CD4-positive, alpha-beta T cell (primary cell): Measurements from ENCODE around the gene ZFPL1. TPM values are rescaled to one million over a fixed set of nuclear protein-coding genes. Genes with fewer than 3 reads are reported as not detected.

Source experiments
- ATAC-seq: fragments of 200-7000 bp; cut with Tn5 transposase; one replicate; pipeline ENCODE4 v1.10.0; 2022; ENCODE audit warnings: mild to moderate bottlenecking; ENCODE audit not compliant: poor library complexity
- CTCF ChIA-PET: fragments of 350-600 bp; sonication (Branson Sonifier 250); formaldehyde crosslinking; loops from one replicate; lab custom pipeline; 2021; ENCODE audit warnings: antibody characterized with exemption, inconsistent platforms; lab: Charles Lee
- POLR2A ChIA-PET: fragments of 350-600 bp; sonication (Branson Sonifier 250); formaldehyde crosslinking; loops from one replicate; lab custom pipeline; 2021; ENCODE audit warnings: antibody characterized with exemption, inconsistent platforms; lab: Charles Lee
- DNase-seq, 14 experiments: peaks; one replicate each; pipeline ENCODE4 v3.0.0-alpha.2; 2013 to 2020; ENCODE audit warnings: mixed read lengths in 2 of 14
- H3K27ac ChIP-seq, 2 donors: one replicate each; pipeline versions ENCODE4 v1.5.1 to v1.7.0; 2013; ENCODE audit warnings: low read length in 2 of 2, low read depth in 1 of 2, mild to moderate bottlenecking in 1 of 2
- H3K27me3 ChIP-seq, 2 experiments: 1 replicate in 1 of 2; 2 replicates in 1 of 2; pipeline versions ENCODE4 v1.6.1 to v1.7.0; 2013; ENCODE audit warnings: low read length in 2 of 2, control low read depth in 1 of 2, mild to moderate bottlenecking in 1 of 2, moderate library complexity in 1 of 2; ENCODE audit not compliant: insufficient read depth in 2 of 2, control insufficient read depth in 1 of 2
- H3K36me3 ChIP-seq: one replicate; pipeline ENCODE4 v1.6.1; 2013; ENCODE audit warnings: low read length, control low read depth; ENCODE audit not compliant: insufficient read depth
- H3K4me1 ChIP-seq: one replicate; pipeline ENCODE4 v1.6.1; 2013; ENCODE audit warnings: low read length, control low read depth; ENCODE audit not compliant: insufficient read depth
- H3K4me3 ChIP-seq: one replicate; pipeline ENCODE4 v1.5.1; 2013; ENCODE audit warnings: mild to moderate bottlenecking, low read length, moderate library complexity
- H3K9me3 ChIP-seq, 2 experiments: 1 replicate in 1 of 2; 2 replicates in 1 of 2; pipeline versions ENCODE4 v1.6.1 to v1.7.0; 2013; ENCODE audit warnings: low read length in 2 of 2, mild to moderate bottlenecking in 2 of 2, control low read depth in 1 of 2, moderate library complexity in 1 of 2; ENCODE audit not compliant: control insufficient read depth in 1 of 2, insufficient read depth in 1 of 2
- H3K27ac Mint-ChIP-seq: one replicate; pipeline ENCODE4 v1.8.0; 2020; ENCODE audit warnings: mixed read lengths
- H3K27me3 Mint-ChIP-seq: one replicate; pipeline ENCODE4 v1.8.0; 2021; ENCODE audit warnings: mixed read lengths
- H3K36me3 Mint-ChIP-seq: one replicate; pipeline ENCODE4 v1.8.0; 2021; ENCODE audit warnings: low read depth, mixed read lengths
- H3K4me1 Mint-ChIP-seq: one replicate; pipeline ENCODE4 v1.8.0; 2021; ENCODE audit warnings: low read depth, mixed read lengths
- H3K4me3 Mint-ChIP-seq: one replicate; pipeline ENCODE4 v1.8.0; 2020; ENCODE audit warnings: mild to moderate bottlenecking, mixed read lengths
- H3K9me3 Mint-ChIP-seq: one replicate; pipeline ENCODE4 v1.8.0; 2020; ENCODE audit warnings: mixed read lengths
- intact Hi-C, 2 experiments: fragments of 100-400 bp; cut with DNase I in 1 of 2; cut with micrococcal nuclease in 1 of 2; formaldehyde crosslinking; loops; one replicate each; pipeline versions ENCODE4 v1.15.1 to v1.9.0; 2023 to 2025; cut with DNase I, micrococcal nuclease
- total RNA-seq, 174 experiments: library from RNA in 2 of 174; stranded (reverse) in 2 of 174; gene quantifications; one replicate each; pipeline ENCODE4 v1.2.3 and lab custom pipeline; 2021 to 2026
- TF ChIP-seq, protein P1 (sequence below): fragments of 200-600 bp; IDR thresholded peaks from one replicate; pipeline ENCODE4 v1.8.0; 2022; ENCODE audit warnings: antibody characterized with exemption, mild to moderate bottlenecking

ZFPL1 gene
- total RNA-seq, 2 experiments from 2014 or later = 46.2 to 47.7 TPM

DNA sequence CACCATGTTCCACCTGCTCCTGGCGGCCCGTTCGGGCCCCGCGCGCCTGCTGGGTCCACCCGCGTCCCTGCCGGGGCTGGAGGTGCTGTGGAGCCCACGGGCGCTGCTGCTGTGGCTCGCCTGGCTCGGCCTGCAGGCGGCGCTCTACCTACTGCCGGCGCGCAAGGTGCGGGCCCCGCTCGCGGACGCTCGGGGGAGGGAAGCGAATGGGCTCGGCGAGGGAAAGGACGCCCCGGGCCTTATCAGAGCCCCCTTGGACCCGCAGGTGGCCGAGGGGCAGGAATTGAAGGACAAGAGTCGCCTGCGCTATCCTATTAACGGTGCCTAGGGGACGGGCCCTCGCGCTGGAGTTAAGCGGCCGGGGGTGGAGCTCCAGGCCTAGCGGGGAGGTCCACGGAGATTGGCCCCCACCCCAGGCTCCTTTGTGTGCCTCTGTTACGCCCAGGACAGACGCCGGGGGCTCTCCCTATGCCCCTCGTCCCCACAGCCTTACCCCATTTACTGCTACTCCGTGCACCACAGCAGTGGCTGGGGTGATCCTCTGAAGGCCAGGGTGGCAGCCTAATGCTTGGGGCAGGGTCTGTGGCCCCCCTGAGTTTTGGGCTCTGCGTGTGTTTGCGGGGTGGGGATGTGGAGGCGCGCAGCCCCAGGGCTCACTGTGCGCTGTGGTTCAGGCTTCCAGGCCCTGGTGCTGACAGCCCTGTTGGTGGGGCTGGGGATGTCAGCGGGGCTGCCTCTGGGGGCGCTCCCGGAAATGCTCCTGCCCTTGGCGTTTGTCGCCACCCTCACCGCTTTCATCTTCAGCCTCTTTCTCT is 28.7 kb downstream of the ZFPL1 start:
- ChIA-PET POLR2A (interaction anchor here (0.8 to 6.5 kb wide), 14 partner anchors 9 to 459 kb away, joined by 3 to 91 read pairs (median 6); partner anchors contain the start of genes CDC42EP2, CDCA5, FAM89B and FAU), CTCF (interaction anchor here (0.5 to 4.1 kb wide), 9 partner anchors 9 to 99 kb away, joined by 3 to 58 read pairs (median 4); partner anchors contain the start of genes ARL2, CAPN1, FAU and MRPL49)
- TF ChIP-seq, protein P1, sequence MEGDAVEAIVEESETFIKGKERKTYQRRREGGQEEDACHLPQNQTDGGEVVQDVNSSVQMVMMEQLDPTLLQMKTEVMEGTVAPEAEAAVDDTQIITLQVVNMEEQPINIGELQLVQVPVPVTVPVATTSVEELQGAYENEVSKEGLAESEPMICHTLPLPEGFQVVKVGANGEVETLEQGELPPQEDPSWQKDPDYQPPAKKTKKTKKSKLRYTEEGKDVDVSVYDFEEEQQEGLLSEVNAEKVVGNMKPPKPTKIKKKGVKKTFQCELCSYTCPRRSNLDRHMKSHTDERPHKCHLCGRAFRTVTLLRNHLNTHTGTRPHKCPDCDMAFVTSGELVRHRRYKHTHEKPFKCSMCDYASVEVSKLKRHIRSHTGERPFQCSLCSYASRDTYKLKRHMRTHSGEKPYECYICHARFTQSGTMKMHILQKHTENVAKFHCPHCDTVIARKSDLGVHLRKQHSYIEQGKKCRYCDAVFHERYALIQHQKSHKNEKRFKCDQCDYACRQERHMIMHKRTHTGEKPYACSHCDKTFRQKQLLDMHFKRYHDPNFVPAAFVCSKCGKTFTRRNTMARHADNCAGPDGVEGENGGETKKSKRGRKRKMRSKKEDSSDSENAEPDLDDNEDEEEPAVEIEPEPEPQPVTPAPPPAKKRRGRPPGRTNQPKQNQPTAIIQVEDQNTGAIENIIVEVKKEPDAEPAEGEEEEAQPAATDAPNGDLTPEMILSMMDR = peak; percentile 82
- ATAC-seq (peak; percentile 51), DNase-seq (peak; percentile 64 to 88 (median 76))
- peak overlapping the region; percentile 81 for H3K4me3 ChIP-seq
- intact Hi-C loops = loop anchor here (2.0 to 10.0 kb wide), 3 partner anchors 68 to 412 kb away; partner anchors contain the start of genes CAPN1 (in 1 of the 2), MAP4K2 (in 1 of the 2) and SCYL1 (in 1 of the 2)
- Mint-ChIP-seq H3K27ac (peak overlapping the region; percentile 92), H3K36me3 (peaks cover 35% of the 10 kb centered on the region), H3K4me1 (peaks cover 41% of the 10 kb centered on the region), H3K27me3 (no peaks in the 10 kb centered on the region), H3K4me3 (peak overlapping the region; percentile 95), H3K9me3 (no peaks in the 10 kb centered on the region)
- no peaks in the 10 kb centered on the region for H3K9me3 ChIP-seq
- H3K27me3 ChIP-seq = no peaks in the 10 kb centered on the region
- H3K4me1 ChIP-seq = peaks cover 70% of the 10 kb centered on the region
- peak overlapping the region; percentile 62 to 68 for H3K27ac ChIP-seq
- H3K36me3 ChIP-seq = peaks cover 24% of the 10 kb centered on the region

- H3K36me3 ChIP-seq = peaks cover 25% of the 10 kb centered on the region
- H3K4me3 ChIP-seq = peak overlapping the region; percentile 81
- no peak for ATAC-seq
- peaks cover 75% of the 10 kb centered on the region for H3K4me1 ChIP-seq
- H3K27ac ChIP-seq = peak overlapping the region in 1 of 2 donors; percentile 68
- H3K27ac Mint-ChIP-seq = peak overlapping the region; percentile 92
- peak overlapping the region; percentile 95 for H3K4me3 Mint-ChIP-seq
- no peaks in the 10 kb centered on the region for H3K27me3 Mint-ChIP-seq
- CTCF ChIA-PET = interaction anchor here (0.5 to 4.1 kb wide), 7 partner anchors 8 to 100 kb away, joined by 3 to 58 read pairs (median 4); partner anchors contain the start of genes ARL2, FAU, MRPL49 and VPS51
- no peaks in the 10 kb centered on the region for H3K27me3 ChIP-seq
- H3K9me3 Mint-ChIP-seq = no peaks in the 10 kb centered on the region
- POLR2A ChIA-PET = interaction anchor here (1.3 to 6.5 kb wide), 7 partner anchors 8 to 335 kb away, joined by 6 to 91 read pairs (median 11); partner anchors contain the start of genes CDCA5, FAU, MRPL49 and SAC3D1
- DNase-seq = no peak
- TF ChIP-seq, protein P1 = no peak
- intact Hi-C loops = loop anchor here (2.0 to 10.0 kb wide), 3 partner anchors 67 to 411 kb away; partner anchors contain the start of genes CAPN1 (in 1 of the 2), MAP4K2 (in 1 of the 2) and SCYL1 (in 1 of the 2)
- H3K4me1 Mint-ChIP-seq = peaks cover 45% of the 10 kb centered on the region
- H3K9me3 ChIP-seq = no peaks in the 10 kb centered on the region
- peaks cover 40% of the 10 kb centered on the region for H3K36me3 Mint-ChIP-seq
Observed at GRCh38 chr11:65113361-65113756, 29.3 kb downstream of the ZFPL1 start.

- intact Hi-C loops = loop anchor here (2.0 to 10.0 kb wide), 3 partner anchors 67 to 411 kb away; partner anchors contain the start of genes CAPN1 (in 1 of the 2), MAP4K2 (in 1 of the 2) and SCYL1 (in 1 of the 2)
Observed at GRCh38 chr11:65113839-65114238, 29.8 kb downstream of the ZFPL1 start.

More at GRCh38 chr11:65113839-65114238, 29.8 kb downstream of the ZFPL1 start:
- peaks cover 30% of the 10 kb centered on the region for H3K36me3 ChIP-seq
- peak in 1 of 14 experiments; percentile 25 for DNase-seq
- H3K27me3 Mint-ChIP-seq = no peaks in the 10 kb centered on the region
- H3K27me3 ChIP-seq = no peaks in the 10 kb centered on the region
- H3K4me3 ChIP-seq = no peak overlapping the region
- peaks cover 50% of the 10 kb centered on the region for H3K4me1 Mint-ChIP-seq
- peaks cover 43% of the 10 kb centered on the region for H3K36me3 Mint-ChIP-seq
- POLR2A ChIA-PET = interaction anchor here (0.6 to 6.5 kb wide), 4 partner anchors 8 to 245 kb away, joined by 3 to 91 read pairs (median 28); partner anchors contain the start of genes FAU, MRPL49, SYVN1 and VPS51
- H3K27ac Mint-ChIP-seq = peak overlapping the region; percentile 92
- ATAC-seq = no peak
- no peaks in the 10 kb centered on the region for H3K9me3 Mint-ChIP-seq
- H3K27ac ChIP-seq = no peak overlapping the region
- peaks cover 75% of the 10 kb centered on the region for H3K4me1 ChIP-seq
- H3K4me3 Mint-ChIP-seq = peak overlapping the region; percentile 95
- TF ChIP-seq, protein P1 = no peak
- CTCF ChIA-PET = interaction anchor here (1.4 to 4.1 kb wide), 3 partner anchors 8 to 67 kb away, joined by 3 to 58 read pairs (median 19); partner anchors contain the start of genes FAU, MRPL49 and VPS51
- no peaks in the 10 kb centered on the region for H3K9me3 ChIP-seq
